Measurements from ENCODE around the gene PCDHGB7. TPM values are rescaled to one million over a fixed set of nuclear protein-coding genes. Genes with fewer than 3 reads are reported as not detected.
"Not testable (repeated sequence)": the region's sequence is repeated elsewhere in the genome, so short reads cannot be mapped to it uniquely, and the experiment has no call there.

The PCDHGB7 gene
- total RNA-seq, 1 donor from 2014 or later = 10.2 TPM

- H3K4me1 ChIP-seq; intact Hi-C loops (cut with DNase I); H3K27me3 ChIP-seq; DNase-seq (ENCODE audit: low spot score in 2 of 2); H3K36me3 ChIP-seq: not testable (repeated sequence)
- Histone ChIP-seq H3K9me3 (peaks cover 79 to 97% of the 10 kb centered on the region in 2 donors), H3K27ac (peak within 1 kb of the TSS in 1 of 2 donors; percentile 18), H3K4me3 (peak within 1 kb of the TSS; percentile 33 to 38)
- peak; percentile 21 to 39 (median 29) for TF ChIP-seq CTCF (IDR thresholded peaks at IDR 0.05)
Measured at GRCh38 chr5:141397756-141398551, 19.5 kb upstream of the PCDHGB7 start, which contains the start of gene PCDHGB5. Gene PCDHGB5 (plus strand): TSS chr5:141397947. CDS start chr5:141398128, 181 bp downstream.

GRCh38 chr5:141398608-141399007, 18.9 kb upstream of the PCDHGB7 start:
- peaks cover 79 to 97% of the 10 kb centered on the region in 2 donors for H3K9me3 ChIP-seq
- peak overlapping the region in 1 of 2 donors; percentile 2 for H3K4me3 ChIP-seq
- H3K27ac ChIP-seq = no peak overlapping the region
- intact Hi-C loops (cut with DNase I) = no loop called here
- H3K36me3 ChIP-seq = peaks cover 0 to 5% of the 10 kb centered on the region in 2 donors
- no peaks in the 10 kb centered on the region for H3K4me1 ChIP-seq
- TF ChIP-seq CTCF (IDR thresholded peaks at IDR 0.05) = no peak
- DNase-seq (ENCODE audit: low spot score in 2 of 2) = no peak
- no peaks in the 10 kb centered on the region for H3K27me3 ChIP-seq

- H3K9me3 ChIP-seq = peaks cover 79 to 97% of the 10 kb centered on the region in 2 donors
- peaks cover 0 to 5% of the 10 kb centered on the region in 2 donors for H3K36me3 ChIP-seq
- no peak for TF ChIP-seq CTCF (IDR thresholded peaks at IDR 0.05)
- no peak for DNase-seq (ENCODE audit: low spot score in 2 of 2)
- peak overlapping the region in 1 of 2 donors; percentile 20 for H3K4me3 ChIP-seq
- H3K27ac ChIP-seq = no peak overlapping the region
- intact Hi-C loops (cut with DNase I) = loop anchor here (5.0 to 10.0 kb wide), 2 partner anchors 125 to 163 kb away; no protein-coding TSS in a partner anchor
- H3K27me3 ChIP-seq = no peaks in the 10 kb centered on the region
- H3K4me1 ChIP-seq = no peaks in the 10 kb centered on the region
Measured at GRCh38 chr5:141399555-141400258, 17.8 kb upstream of the PCDHGB7 start.

- TF ChIP-seq CTCF (IDR thresholded peaks at IDR 0.05) = peak in 2 of 3 experiments; percentile 20 to 23
- DNase-seq (ENCODE audit: low spot score in 2 of 2) = no peak
- Histone ChIP-seq H3K4me3 (peak within 1 kb of the TSS; percentile 37 to 45), H3K36me3 (peaks cover 4 to 5% of the 10 kb centered on the region in 2 donors), H3K9me3 (peaks cover 87 to 97% of the 10 kb centered on the region in 2 donors), H3K27me3 (no peaks in the 10 kb centered on the region), H3K4me1 (no peaks in the 10 kb centered on the region), H3K27ac (no peak within 1 kb of the TSS)
- intact Hi-C loops (cut with DNase I) = loop anchor here (5.0 to 10.0 kb wide), 2 partner anchors 122 to 160 kb away; no protein-coding TSS in a partner anchor
Measured at GRCh38 chr5:141402553-141403243, 14.8 kb upstream of the PCDHGB7 start, which contains the start of gene PCDHGA9. Gene PCDHGA9 (plus strand): TSS chr5:141402778. CDS start chr5:141402953, 175 bp downstream.

- H3K9me3 ChIP-seq = peaks cover 92 to 100% of the 10 kb centered on the region in 2 donors
Measured at GRCh38 chr5:141403387-141403786, 14.1 kb upstream of the PCDHGB7 start.

More at GRCh38 chr5:141403387-141403786, 14.1 kb upstream of the PCDHGB7 start:
- H3K4me3 ChIP-seq = peak overlapping the region; percentile 37 to 45
- H3K27me3 ChIP-seq = no peaks in the 10 kb centered on the region
- no peaks in the 10 kb centered on the region for H3K4me1 ChIP-seq
- intact Hi-C loops (cut with DNase I) = loop anchor here (5.0 to 10.0 kb wide), 2 partner anchors 121 to 159 kb away; no protein-coding TSS in a partner anchor
- no peak for TF ChIP-seq CTCF (IDR thresholded peaks at IDR 0.05)
- H3K36me3 ChIP-seq = peaks cover 4 to 5% of the 10 kb centered on the region in 2 donors
- no peak overlapping the region for H3K27ac ChIP-seq
- no peak for DNase-seq (ENCODE audit: low spot score in 2 of 2)

All from ascending aorta (tissue), 2 donors.